Measurements from ENCODE around the gene NKX1-1.

DNA sequence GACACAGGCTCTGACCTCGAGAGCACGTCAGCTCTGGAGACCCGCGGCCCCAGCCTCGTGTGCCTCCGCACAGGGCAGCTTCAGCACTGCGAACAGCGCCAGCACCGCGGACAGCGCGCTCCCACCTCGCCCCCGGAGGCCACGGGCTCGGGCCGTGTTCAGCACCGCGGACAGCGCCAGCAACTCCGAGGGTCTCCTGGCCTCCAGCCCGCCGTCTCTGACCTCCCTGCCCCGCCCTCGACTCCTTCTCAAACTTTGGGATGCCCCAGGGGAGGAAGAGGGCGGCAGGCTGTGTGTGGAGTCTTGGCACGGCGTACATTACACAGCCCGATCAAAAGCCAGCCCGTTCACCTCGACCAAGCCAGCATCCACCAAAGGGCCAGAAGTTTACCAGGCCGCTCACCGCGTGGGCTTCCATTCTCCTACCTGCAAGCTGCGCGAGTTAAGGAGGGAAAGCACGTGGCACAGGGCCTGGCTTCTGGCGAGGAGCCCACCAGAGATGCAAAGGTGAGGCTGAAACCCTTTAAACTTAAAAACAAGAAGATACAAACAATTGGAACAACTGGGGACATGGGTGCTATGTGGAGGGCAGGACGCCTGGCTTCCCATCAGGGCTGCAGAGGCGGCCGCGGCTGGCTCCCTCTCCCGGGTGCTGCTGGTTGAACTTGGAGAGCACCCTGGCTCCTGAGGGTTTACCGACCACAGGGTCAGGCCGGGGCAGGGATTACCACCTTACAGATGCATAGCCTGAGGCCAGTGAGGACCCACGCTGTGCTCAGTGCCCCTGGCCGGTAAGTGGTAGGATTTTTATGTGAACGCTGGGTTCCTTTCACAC is 4.5 kb upstream of the NKX1-1 start:
- TF ChIP-seq EZH2 (optimal IDR thresholded peaks at IDR 0.05; ENCODE audit: low read depth, low read length) (no peak), EZH2phosphoT487 (IDR thresholded peaks at IDR 0.05; ENCODE audit: low read length) (no peak)
- TF ChIP-seq, protein P1, sequence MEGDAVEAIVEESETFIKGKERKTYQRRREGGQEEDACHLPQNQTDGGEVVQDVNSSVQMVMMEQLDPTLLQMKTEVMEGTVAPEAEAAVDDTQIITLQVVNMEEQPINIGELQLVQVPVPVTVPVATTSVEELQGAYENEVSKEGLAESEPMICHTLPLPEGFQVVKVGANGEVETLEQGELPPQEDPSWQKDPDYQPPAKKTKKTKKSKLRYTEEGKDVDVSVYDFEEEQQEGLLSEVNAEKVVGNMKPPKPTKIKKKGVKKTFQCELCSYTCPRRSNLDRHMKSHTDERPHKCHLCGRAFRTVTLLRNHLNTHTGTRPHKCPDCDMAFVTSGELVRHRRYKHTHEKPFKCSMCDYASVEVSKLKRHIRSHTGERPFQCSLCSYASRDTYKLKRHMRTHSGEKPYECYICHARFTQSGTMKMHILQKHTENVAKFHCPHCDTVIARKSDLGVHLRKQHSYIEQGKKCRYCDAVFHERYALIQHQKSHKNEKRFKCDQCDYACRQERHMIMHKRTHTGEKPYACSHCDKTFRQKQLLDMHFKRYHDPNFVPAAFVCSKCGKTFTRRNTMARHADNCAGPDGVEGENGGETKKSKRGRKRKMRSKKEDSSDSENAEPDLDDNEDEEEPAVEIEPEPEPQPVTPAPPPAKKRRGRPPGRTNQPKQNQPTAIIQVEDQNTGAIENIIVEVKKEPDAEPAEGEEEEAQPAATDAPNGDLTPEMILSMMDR (IDR thresholded peaks at IDR 0.05; ENCODE audit: low read length): no peak

Measured in MM.1S (cell line).